Omental fat pad (tissue), 4 donors: ENCODE results near the gene KLKB1. TPM values are rescaled to one million over a fixed set of nuclear protein-coding genes. Genes with fewer than 3 reads are reported as not detected.
"Not testable (repeated sequence)": the region's sequence is repeated elsewhere in the genome, so short reads cannot be mapped to it uniquely, and the experiment has no call there.

Experiments
- ATAC-seq: fragments of 150-250 bp; one replicate; pipeline ENCODE4 v1.9.1; 2016; ENCODE audit warnings: mild to moderate bottlenecking, moderate library complexity; ENCODE audit not compliant: low FRiP score
- DNase-seq: peaks from one replicate; pipeline ENCODE4 v3.0.0-alpha.2; 2019; ENCODE audit warnings: low spot score
- CTCF ChIP-seq, 3 donors: fragments of 450-650 bp; IDR thresholded peaks; one replicate each; pipeline ENCODE4 v1.5.1; 2016 to 2017; ENCODE audit warnings: antibody characterized with exemption in 3 of 3, mild to moderate bottlenecking in 3 of 3, moderate library complexity in 2 of 3
- total RNA-seq, 4 donors: library from RNA; depleted of rRNA; stranded (reverse); fragments of >200 nt; gene quantifications; one replicate each; pipeline ENCODE4 v1.1.0, GENCODE V29; 2016

Gene KLKB1
- total RNA-seq, 4 donors from 2014 or later, result 0.47 to 1.3 (median 0.67) TPM

GRCh38 chr4:186264660-186265059 lies 37.4 kb downstream of the KLKB1 start:
- no peak for TF ChIP-seq CTCF (IDR thresholded peaks at IDR 0.05)
- DNase-seq (no peak), ATAC-seq (no peak)

- not testable (repeated sequence) for DNase-seq, ATAC-seq
These were observed 37.9 kb downstream of the KLKB1 start for GRCh38 chr4:186265250-186265649.

- no peak for DNase-seq
- no peak for TF ChIP-seq CTCF (IDR thresholded peaks at IDR 0.05)
- ATAC-seq, result no peak
These were observed 38.7 kb downstream of the KLKB1 start, which contains the start of gene F11 for GRCh38 chr4:186265683-186266652. TSS of gene F11 (plus strand) at chr4:186266189. CDS start at chr4:186267137, 948 bp downstream.

- no peak for ATAC-seq
- no peak for DNase-seq
- no peak for TF ChIP-seq CTCF (IDR thresholded peaks at IDR 0.05)
These were observed 39.6 kb downstream of the KLKB1 start for GRCh38 chr4:186266729-186267456.

- no peak for ATAC-seq
- TF ChIP-seq CTCF (IDR thresholded peaks at IDR 0.05), result no peak
- DNase-seq, result no peak
These were observed 43.9 kb downstream of the KLKB1 start for GRCh38 chr4:186271081-186271678.

- no peak for ATAC-seq
- TF ChIP-seq CTCF (IDR thresholded peaks at IDR 0.05), result no peak
- no peak for DNase-seq
These were observed 45.5 kb downstream of the KLKB1 start for GRCh38 chr4:186272699-186273391.

- DNase-seq, ATAC-seq: not testable (repeated sequence)
These were observed 46.1 kb downstream of the KLKB1 start for GRCh38 chr4:186273392-186273789.
